Suprapubic skin (tissue), 3 donors: ENCODE data around the gene EP400.

Experiments used
- CTCF ChIP-seq, 2 donors: fragments of 200-600 bp in 1 of 2; fragments of 450-650 bp in 1 of 2; sonication (generic) in 1 of 2; IDR thresholded peaks; one replicate each; pipeline ENCODE4 v1.5.1; 2016 to 2019; ENCODE audit warnings: antibody characterized with exemption in 2 of 2, mild to moderate bottlenecking in 1 of 2, moderate library complexity in 1 of 2
- POLR2AphosphoS5 ChIP-seq, 3 donors: sonication (generic); formaldehyde crosslinking; IDR thresholded peaks; one replicate each; pipeline ENCODE4 v1.6.1; 2017; ENCODE audit warnings: antibody characterized with exemption in 3 of 3

GRCh38 chr12:132116709-132117557 lies 167.2 kb downstream of the EP400 start:
- TF ChIP-seq CTCF (IDR thresholded peaks at IDR 0.05) (no peak), POLR2AphosphoS5 (IDR thresholded peaks at IDR 0.05) (no peak)
